Spleen (tissue), 7 donors: Measurements from ENCODE around the gene CROCC2.

Experiments used
- POLR2AphosphoS5 ChIP-seq, 3 donors: sonication (generic); formaldehyde crosslinking; IDR thresholded peaks; one replicate each; pipeline ENCODE4 v1.5.1; 2017; ENCODE audit warnings: antibody characterized with exemption in 3 of 3
- TF ChIP-seq, protein P1 (sequence below), 11 experiments: fragments of 200-600 bp in 7 of 11; fragments of 450-650 bp in 4 of 11; sonication (generic) in 4 of 11; IDR thresholded peaks in 8 of 11; conservative IDR thresholded peaks in 3 of 11; 1 replicate in 7 of 11; 2 replicates in 4 of 11; pipeline versions ENCODE4 v1.4.0 to v1.8.0; 2016 to 2021; ENCODE audit warnings: antibody characterized with exemption in 11 of 11, inconsistent platforms in 4 of 11, mild to moderate bottlenecking in 1 of 11
- donor health status: DM: no; HTN: no; CAD: no; lungs with moderate emphysema.
- donor health status: DM: no; HTN: no; CAD: no.
- donor health status: DM: no; HTN: no; CAD: no.

DNA sequence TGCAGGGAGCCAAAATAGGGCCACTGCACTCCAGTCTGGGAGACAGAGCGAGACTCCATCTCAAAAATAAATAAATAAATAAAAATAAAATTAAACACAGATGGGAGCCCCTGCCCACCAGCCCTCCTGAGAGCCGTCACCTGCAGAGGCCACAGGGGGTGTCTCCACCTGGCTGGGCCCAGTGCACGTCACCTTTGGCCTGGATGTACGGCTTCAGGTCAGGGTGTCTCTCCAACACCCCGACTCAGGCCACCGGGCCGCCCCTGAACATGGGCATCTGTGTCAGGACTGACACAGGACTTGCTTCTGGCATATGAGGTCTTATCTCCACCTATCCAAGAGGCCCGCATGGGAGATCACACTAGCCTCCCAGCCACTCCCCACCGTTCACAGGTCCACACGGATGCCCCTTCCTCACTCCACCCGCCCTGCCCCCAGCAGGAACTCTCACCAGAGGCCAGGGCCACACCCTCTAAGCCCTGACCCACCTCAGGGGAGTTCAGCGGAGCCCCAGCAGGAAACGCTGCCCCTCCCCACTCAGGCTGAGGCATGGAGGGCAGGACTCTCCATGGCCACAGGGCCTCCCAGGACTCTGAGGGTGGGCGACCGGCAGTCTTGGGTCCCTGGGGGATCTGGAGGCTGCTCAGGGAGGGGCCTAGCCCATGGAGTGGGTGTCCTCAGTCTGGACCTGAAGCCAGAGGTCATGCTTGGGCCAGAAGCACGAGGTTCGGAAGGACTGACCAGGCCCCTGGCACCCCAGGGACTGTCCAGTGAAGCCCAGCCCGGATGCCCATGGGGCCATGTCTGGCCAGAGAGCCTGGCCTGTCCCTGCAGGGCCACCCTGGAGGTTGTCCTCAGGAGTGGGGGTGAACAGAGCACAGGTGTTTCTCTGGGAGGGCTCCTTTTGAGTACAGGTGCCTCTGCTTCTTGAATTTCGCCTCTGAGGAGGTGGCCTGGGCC is 1.6 kb upstream of the CROCC2 start:
- TF ChIP-seq, protein P1, sequence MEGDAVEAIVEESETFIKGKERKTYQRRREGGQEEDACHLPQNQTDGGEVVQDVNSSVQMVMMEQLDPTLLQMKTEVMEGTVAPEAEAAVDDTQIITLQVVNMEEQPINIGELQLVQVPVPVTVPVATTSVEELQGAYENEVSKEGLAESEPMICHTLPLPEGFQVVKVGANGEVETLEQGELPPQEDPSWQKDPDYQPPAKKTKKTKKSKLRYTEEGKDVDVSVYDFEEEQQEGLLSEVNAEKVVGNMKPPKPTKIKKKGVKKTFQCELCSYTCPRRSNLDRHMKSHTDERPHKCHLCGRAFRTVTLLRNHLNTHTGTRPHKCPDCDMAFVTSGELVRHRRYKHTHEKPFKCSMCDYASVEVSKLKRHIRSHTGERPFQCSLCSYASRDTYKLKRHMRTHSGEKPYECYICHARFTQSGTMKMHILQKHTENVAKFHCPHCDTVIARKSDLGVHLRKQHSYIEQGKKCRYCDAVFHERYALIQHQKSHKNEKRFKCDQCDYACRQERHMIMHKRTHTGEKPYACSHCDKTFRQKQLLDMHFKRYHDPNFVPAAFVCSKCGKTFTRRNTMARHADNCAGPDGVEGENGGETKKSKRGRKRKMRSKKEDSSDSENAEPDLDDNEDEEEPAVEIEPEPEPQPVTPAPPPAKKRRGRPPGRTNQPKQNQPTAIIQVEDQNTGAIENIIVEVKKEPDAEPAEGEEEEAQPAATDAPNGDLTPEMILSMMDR (IDR thresholded peaks at IDR 0.05 in 8 of 11, conservative IDR thresholded peaks at IDR 0.05 in 3 of 11): no peak
- no peak for TF ChIP-seq POLR2AphosphoS5 (IDR thresholded peaks at IDR 0.05)
